MM.1S (cell line): ENCODE data around the gene JAG2.

Source experiments
- DNase-seq: peaks from one replicate; pipeline ENCODE4 v3.0.0-alpha.2; 2015
- H2AFZ ChIP-seq: fragments of 300-600 bp; sonication (generic); 2 replicates; pipeline ENCODE4 v1.6.0; 2016; ENCODE audit warnings: antibody characterized with exemption, low read length
- H3F3A ChIP-seq: fragments of 300-600 bp; sonication (generic); 2 replicates; pipeline ENCODE4 v1.6.1; 2016; ENCODE audit warnings: mild to moderate bottlenecking, antibody characterized with exemption, low read length, moderate library complexity, mixed read lengths; ENCODE audit not compliant: insufficient read depth
- H3K27ac ChIP-seq: fragments of 300-600 bp; sonication (generic); 2 replicates; pipeline ENCODE4 v1.5.1; 2016; ENCODE audit warnings: mild to moderate bottlenecking, low read length
- H3K27me3 ChIP-seq: fragments of 300-600 bp; sonication (generic); replicated peaks from 2 replicates; pipeline ENCODE4 v1.6.0; 2016; ENCODE audit warnings: low read length; ENCODE audit not compliant: insufficient read depth
- H3K36me3 ChIP-seq: fragments of 300-600 bp; sonication (generic); replicated peaks from 2 replicates; pipeline ENCODE4 v1.6.1; 2016; ENCODE audit warnings: mild to moderate bottlenecking, low read length, mixed read lengths; ENCODE audit not compliant: insufficient read depth
- H3K4me1 ChIP-seq: fragments of 300-600 bp; sonication (generic); 2 replicates; pipeline ENCODE4 v1.6.1; 2016; ENCODE audit warnings: low read length, mixed read lengths
- H3K4me2 ChIP-seq: fragments of 300-600 bp; sonication (generic); 2 replicates; pipeline ENCODE4 v1.6.0; 2016; ENCODE audit warnings: low read depth, low read length
- H3K4me3 ChIP-seq: fragments of 300-600 bp; sonication (generic); 2 replicates; pipeline ENCODE4 v1.5.1; 2016; ENCODE audit warnings: low read length, mixed read lengths
- H3K79me2 ChIP-seq: fragments of 300-600 bp; sonication (generic); 2 replicates; pipeline ENCODE4 v1.6.1; 2016; ENCODE audit warnings: mixed run types, low read length, mixed read lengths
- H3K9ac ChIP-seq: fragments of 300-600 bp; sonication (generic); 2 replicates; pipeline ENCODE4 v1.6.1; 2016; ENCODE audit warnings: low read length, mixed read lengths
- H3K9me2 ChIP-seq: fragments of 300-600 bp; sonication (generic); replicated peaks from 2 replicates; pipeline ENCODE4 v1.6.1; 2016; ENCODE audit warnings: mild to moderate bottlenecking, low read length, mixed read lengths; ENCODE audit not compliant: insufficient read depth
- H3K9me3 ChIP-seq: fragments of 300-600 bp; sonication (generic); replicated peaks from 2 replicates; pipeline ENCODE4 v1.6.1; 2016; ENCODE audit warnings: mild to moderate bottlenecking, low read length, mixed read lengths; ENCODE audit not compliant: insufficient read depth
- H4K20me1 ChIP-seq: fragments of 300-600 bp; sonication (generic); 2 replicates; pipeline ENCODE4 v1.6.1; 2016; ENCODE audit warnings: mild to moderate bottlenecking, low read length, moderate library complexity, mixed read lengths; ENCODE audit not compliant: insufficient read depth
- EZH2 ChIP-seq: fragments of 300-600 bp; sonication (generic); optimal IDR thresholded peaks from 2 replicates; pipeline ENCODE3; 2017; ENCODE audit warnings: low read depth, mild to moderate bottlenecking, antibody characterized with exemption, low read length, mixed read lengths
- EZH2phosphoT487 ChIP-seq: fragments of 300-600 bp; sonication (generic); IDR thresholded peaks from 2 replicates; pipeline ENCODE4 v1.6.1; 2018; ENCODE audit warnings: antibody characterized with exemption, low read length
- TF ChIP-seq, protein P1 (sequence below): fragments of 300-600 bp; sonication (generic); IDR thresholded peaks from 2 replicates; pipeline ENCODE4 v1.5.1; 2016; ENCODE audit warnings: antibody characterized with exemption, low read length, mixed read lengths

The JAG2 gene

GRCh38 chr14:105156414-105157375, 11.9 kb downstream of the JAG2 start:
- peaks cover 21% of the 10 kb centered on the region for H3K27me3 ChIP-seq

DNA sequence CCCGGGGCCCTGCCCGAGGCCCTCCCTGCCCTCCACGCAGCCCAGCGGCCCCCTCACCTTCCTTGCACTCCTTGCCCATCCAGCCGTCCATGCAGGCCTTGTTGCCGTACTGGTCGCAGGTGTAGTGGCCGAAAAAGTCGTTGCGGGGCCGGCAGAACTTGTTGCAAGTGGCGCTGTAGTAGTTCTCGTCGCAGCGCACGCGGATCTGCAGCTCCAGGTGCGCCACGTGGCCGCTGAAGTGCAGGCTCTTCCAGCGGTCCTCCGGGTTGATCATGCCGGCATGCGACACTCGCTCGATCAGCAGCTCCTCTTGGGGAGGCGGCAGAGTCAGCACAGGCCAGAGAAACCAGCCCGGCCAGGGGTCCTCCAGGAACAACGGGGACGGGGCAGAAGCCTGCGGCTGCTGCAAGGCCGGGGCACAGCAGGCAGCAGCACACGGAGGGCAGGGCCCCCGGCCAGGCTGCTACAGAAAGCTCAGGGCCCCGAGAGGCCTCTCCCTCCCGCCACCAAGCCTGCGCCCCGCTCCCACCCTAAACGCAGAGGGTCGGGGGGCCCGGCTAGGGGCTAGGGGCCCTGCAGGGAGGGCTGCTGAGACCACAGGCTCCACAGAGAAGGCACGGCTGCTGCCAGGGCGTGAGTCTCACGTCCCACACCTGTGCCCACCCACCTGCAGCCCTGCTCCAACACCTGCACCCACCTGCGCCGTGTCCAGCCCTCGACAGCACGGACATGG, 12.7 kb downstream of the JAG2 start:
- no peaks in the 10 kb centered on the region for H3K4me1 ChIP-seq
- H3K79me2 ChIP-seq: no peaks in the 10 kb centered on the region
- no peak overlapping the region for H2AFZ ChIP-seq
- H3K4me3 ChIP-seq: no peak overlapping the region
- no peak overlapping the region for H3K9ac ChIP-seq
- H4K20me1 ChIP-seq: no peaks in the 10 kb centered on the region
- no peaks in the 10 kb centered on the region for H3K9me3 ChIP-seq
- TF ChIP-seq EZH2phosphoT487 (no peak), EZH2 (no peak)
- TF ChIP-seq, protein P1, sequence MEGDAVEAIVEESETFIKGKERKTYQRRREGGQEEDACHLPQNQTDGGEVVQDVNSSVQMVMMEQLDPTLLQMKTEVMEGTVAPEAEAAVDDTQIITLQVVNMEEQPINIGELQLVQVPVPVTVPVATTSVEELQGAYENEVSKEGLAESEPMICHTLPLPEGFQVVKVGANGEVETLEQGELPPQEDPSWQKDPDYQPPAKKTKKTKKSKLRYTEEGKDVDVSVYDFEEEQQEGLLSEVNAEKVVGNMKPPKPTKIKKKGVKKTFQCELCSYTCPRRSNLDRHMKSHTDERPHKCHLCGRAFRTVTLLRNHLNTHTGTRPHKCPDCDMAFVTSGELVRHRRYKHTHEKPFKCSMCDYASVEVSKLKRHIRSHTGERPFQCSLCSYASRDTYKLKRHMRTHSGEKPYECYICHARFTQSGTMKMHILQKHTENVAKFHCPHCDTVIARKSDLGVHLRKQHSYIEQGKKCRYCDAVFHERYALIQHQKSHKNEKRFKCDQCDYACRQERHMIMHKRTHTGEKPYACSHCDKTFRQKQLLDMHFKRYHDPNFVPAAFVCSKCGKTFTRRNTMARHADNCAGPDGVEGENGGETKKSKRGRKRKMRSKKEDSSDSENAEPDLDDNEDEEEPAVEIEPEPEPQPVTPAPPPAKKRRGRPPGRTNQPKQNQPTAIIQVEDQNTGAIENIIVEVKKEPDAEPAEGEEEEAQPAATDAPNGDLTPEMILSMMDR: no peak
- no peak for DNase-seq
- H3K27ac ChIP-seq: no peak overlapping the region
- no peaks in the 10 kb centered on the region for H3K9me2 ChIP-seq
- no peaks in the 10 kb centered on the region for H3F3A ChIP-seq
- no peaks in the 10 kb centered on the region for H3K36me3 ChIP-seq
- H3K27me3 ChIP-seq: peaks cover 21% of the 10 kb centered on the region
- no peak overlapping the region for H3K4me2 ChIP-seq

More at GRCh38 chr14:105156414-105157375, 11.9 kb downstream of the JAG2 start:
- Histone ChIP-seq H3K27ac (no peak overlapping the region), H3K4me2 (no peak overlapping the region), H3K9me3 (no peaks in the 10 kb centered on the region), H3K9me2 (no peaks in the 10 kb centered on the region), H2AFZ (no peak overlapping the region), H3K36me3 (no peaks in the 10 kb centered on the region), H3K9ac (no peak overlapping the region), H4K20me1 (no peaks in the 10 kb centered on the region), H3K4me3 (no peak overlapping the region), H3K79me2 (no peaks in the 10 kb centered on the region), H3F3A (no peaks in the 10 kb centered on the region), H3K4me1 (no peaks in the 10 kb centered on the region)
- TF ChIP-seq EZH2 (no peak), EZH2phosphoT487 (no peak)
- TF ChIP-seq, protein P1: no peak
- no peak for DNase-seq

- Histone ChIP-seq H3K9ac (no peak overlapping the region), H3K27me3 (peaks cover 21% of the 10 kb centered on the region), H3K36me3 (no peaks in the 10 kb centered on the region), H3K4me3 (no peak overlapping the region), H3K79me2 (no peaks in the 10 kb centered on the region), H3K4me1 (no peaks in the 10 kb centered on the region), H3K4me2 (no peak overlapping the region), H3F3A (no peaks in the 10 kb centered on the region), H2AFZ (no peak overlapping the region), H3K9me2 (no peaks in the 10 kb centered on the region), H3K9me3 (no peaks in the 10 kb centered on the region), H3K27ac (no peak overlapping the region), H4K20me1 (no peaks in the 10 kb centered on the region)
- TF ChIP-seq EZH2 (no peak), EZH2phosphoT487 (no peak)
- TF ChIP-seq, protein P1: no peak
- DNase-seq: no peak
Measured at GRCh38 chr14:105155071-105155651, 13.4 kb downstream of the JAG2 start.
